Measurements from ENCODE around the gene ELF3. TPM values are rescaled to one million over a fixed set of nuclear protein-coding genes. Genes with fewer than 3 reads are reported as not detected.

The ELF3 gene
- total and polyA plus RNA-seq, 10 donors, result 0.24 to 3.4 (median 1.1) TPM

GRCh38 chr1:201968202-201968925 lies 42.0 kb upstream of the ELF3 start:
- peaks cover 2 to 79% (median 74%) of the 10 kb centered on the region in 6 donors for H3K36me3 ChIP-seq
- H3K9me3 ChIP-seq, result no peaks in the 10 kb centered on the region
- no peak for DNase-seq
- H3K4me1 ChIP-seq, result peaks cover 0 to 6% (median 0%) of the 10 kb centered on the region in 6 donors
- H3K27ac ChIP-seq, result no peak overlapping the region
- H3K27me3 ChIP-seq (replicated peaks in 1 of 7), result no peaks in the 10 kb centered on the region
- no peak for TF ChIP-seq POLR2AphosphoS5 (IDR thresholded peaks at IDR 0.05)
- TF ChIP-seq POLR2A (IDR thresholded peaks at IDR 0.05), result no peak
- TF ChIP-seq CTCF (IDR thresholded peaks at IDR 0.05 in 8 of 11, conservative IDR thresholded peaks at IDR 0.05 in 3 of 11), result no peak
- WGBS, 5 donors, result 86 to 92% (median 91%) methylated on average over 16 of the region's 16 CpGs
- intact Hi-C loops (cut with DNase I; ENCODE audit: low total_unique reads), result no loop called here
- no peak overlapping the region for H3K4me3 ChIP-seq

GRCh38 chr1:201970334-201971159 lies 39.8 kb upstream of the ELF3 start:
- TF ChIP-seq CTCF (IDR thresholded peaks at IDR 0.05 in 8 of 11, conservative IDR thresholded peaks at IDR 0.05 in 3 of 11), result no peak
- no peak for TF ChIP-seq POLR2A (IDR thresholded peaks at IDR 0.05)
- TF ChIP-seq POLR2AphosphoS5 (IDR thresholded peaks at IDR 0.05), result no peak
- Histone ChIP-seq H3K27ac (no peak overlapping the region), H3K4me3 (no peak overlapping the region), H3K27me3 (replicated peaks in 1 of 7) (no peaks in the 10 kb centered on the region), H3K36me3 (peaks cover 0 to 57% (median 53%) of the 10 kb centered on the region in 6 donors), H3K4me1 (peaks cover 0 to 6% (median 0%) of the 10 kb centered on the region in 6 donors), H3K9me3 (no peaks in the 10 kb centered on the region)
- whole genome bisulfite sequencing, 5 donors, result 69 to 74% (median 71%) methylated on average over 9 of the region's 9 CpGs
- no peak for DNase-seq
- intact Hi-C loops (cut with DNase I; ENCODE audit: low total_unique reads), result loop anchor here (5.0 kb wide), 1 partner anchor 88 kb away; no protein-coding TSS in a partner anchor

GRCh38 chr1:201982082-201982622 lies 28.2 kb upstream of the ELF3 start:
- Histone ChIP-seq H3K36me3 (no peaks in the 10 kb centered on the region), H3K27me3 (replicated peaks in 1 of 7) (no peaks in the 10 kb centered on the region), H3K9me3 (no peaks in the 10 kb centered on the region), H3K4me3 (peak overlapping the region; percentile 93 to 100 (median 97)), H3K27ac (peak overlapping the region in 7 of 8 donors; percentile 83 to 97 (median 94)), H3K4me1 (peaks cover 12 to 37% (median 24%) of the 10 kb centered on the region in 6 donors)
- DNase-seq, result peak; percentile 94
- intact Hi-C loops (cut with DNase I; ENCODE audit: low total_unique reads), result no loop called here
- TF ChIP-seq POLR2AphosphoS5 (IDR thresholded peaks at IDR 0.05), result no peak
- TF ChIP-seq POLR2A (IDR thresholded peaks at IDR 0.05), result no peak
- no peak for TF ChIP-seq CTCF (IDR thresholded peaks at IDR 0.05 in 8 of 11, conservative IDR thresholded peaks at IDR 0.05 in 3 of 11)
- 10 to 14% (median 11%) methylated on average over 20 to 31 of the region's 31 CpGs for WGBS, 5 donors
